DMS53 (cell line): ENCODE results near the gene ATP4B.
A peak's percentile ranks its signal among the peaks of the same experiment; 100 is the strongest.

Source experiments
- DNase-seq: peaks from one replicate; lab custom pipeline; 2025; lab: John Stamatoyannopoulos, UW

Gene ATP4B

DNA sequence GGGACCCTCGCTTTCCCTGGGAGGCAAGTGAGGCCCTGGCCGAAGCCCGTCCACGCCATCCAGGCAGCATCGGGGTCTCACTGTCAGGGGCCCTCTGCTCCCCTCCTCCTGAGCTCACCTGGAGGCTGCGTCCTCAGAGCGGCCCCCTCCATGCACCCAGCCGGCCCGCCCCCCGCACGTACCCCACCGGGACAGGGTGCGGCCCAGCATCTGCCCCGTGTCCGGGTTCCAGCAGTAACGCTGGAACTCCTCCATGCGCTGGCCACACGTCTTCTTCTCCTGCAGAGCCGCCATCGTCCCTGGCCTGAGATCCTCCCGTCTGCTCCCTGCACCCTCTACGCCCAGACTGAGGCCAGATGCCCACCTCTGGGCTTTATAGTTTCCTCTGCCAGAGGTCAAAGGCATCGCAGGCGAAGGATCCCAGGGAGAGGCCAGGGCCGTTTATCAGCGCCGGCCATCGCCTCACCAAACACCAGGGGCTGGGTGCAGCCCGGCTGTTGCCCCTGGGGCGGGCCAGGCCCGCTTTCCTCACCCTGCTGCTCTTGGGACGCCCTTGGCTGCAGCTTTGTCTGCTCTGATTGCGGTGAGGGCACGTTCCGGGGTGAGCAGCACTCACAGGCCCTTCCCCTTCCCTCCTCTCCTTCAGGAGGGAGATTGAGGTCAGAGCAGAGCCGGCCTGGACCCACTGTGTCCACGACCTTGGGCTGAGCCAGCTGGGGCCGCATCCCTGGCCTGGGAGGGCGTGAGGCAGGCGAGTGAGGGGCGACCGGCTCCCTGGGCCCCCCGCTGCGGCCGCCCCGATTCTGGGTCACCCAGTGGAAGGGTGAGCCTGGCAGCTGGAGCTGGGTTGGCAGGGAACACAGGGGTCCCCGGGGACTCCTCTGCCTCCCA, at the start of gene ATP4B:
ATP4B (minus strand) TSS at position 348 of the 891 bp plus-strand sequence; CDS start at position 294, 54 bp downstream.
- DNase-seq, result no peak

DNA sequence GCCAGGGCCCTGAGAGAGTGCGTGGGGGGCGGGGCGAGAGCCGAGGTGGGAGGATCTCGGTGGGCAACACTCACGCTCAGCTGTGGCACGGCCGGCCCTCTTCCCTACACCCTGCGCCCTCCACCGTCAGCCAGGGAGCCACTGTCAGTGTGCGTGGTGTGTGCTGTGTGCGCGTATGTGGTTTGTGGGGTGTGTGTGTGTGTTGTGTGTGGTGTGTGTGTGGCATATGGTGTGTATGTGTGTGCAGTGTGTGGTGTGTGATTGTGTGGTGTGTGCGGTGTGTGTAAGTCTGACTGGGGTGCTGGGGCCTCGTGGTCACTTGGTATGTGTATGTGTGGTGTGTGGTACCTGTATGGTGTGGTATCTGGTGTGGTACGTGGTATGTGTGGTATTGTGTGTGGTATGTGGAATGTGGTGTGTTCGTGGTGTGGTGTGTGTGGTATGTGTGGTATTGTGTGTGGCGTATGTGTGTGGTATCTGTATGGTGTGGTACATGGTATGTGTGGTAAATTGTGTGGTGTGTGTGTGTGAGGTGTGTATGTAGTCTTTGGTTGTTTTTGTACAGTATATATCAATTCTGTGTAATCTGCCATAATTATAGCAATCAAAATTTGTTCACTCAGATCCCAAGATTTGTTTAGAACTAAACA, 14.1 kb upstream of the ATP4B start:
- DNase-seq, result no peak

DNA sequence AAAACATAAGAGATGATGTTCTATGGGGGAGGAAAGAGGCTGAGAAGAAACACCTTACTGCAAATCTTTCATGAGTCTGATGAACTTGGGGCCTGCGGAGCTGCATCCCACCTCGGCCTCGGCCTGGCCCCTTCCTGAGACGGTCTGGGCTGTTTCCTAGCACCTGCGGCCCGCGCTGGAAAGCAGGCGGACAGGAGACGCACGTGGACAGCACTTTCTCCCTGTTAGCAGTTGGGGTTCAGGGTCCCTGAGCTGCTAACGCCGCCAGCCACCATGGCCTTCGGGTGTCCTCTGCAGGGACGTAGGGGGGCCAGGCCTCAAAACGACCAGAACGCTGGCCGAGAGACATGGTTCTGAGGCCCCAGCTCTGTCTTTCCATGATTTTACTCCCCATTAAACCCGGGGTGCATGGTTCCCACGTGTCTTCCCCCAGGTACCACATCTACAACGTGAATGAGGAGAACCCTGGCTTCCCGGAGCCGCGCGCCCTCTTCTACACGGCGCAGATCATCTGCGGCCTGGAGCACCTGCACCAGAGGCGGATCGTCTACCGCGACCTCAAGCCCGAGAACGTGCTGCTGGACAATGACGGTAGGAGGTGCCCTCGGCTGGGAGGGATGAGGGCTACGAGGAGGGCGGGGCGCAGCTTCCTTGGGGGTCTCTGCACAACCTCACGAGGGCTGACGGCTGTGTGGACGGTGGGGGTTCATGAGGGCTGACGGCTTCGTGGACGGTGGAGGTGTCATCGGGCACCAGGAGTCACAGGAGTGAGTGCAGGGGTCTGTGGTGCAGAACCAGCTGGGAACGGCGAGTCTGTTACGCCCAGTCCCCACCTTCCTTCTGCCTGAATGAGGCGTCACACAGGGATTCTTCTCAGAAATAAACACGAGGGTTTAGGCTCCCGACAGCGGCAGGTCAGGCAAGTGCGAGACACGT, 13.3 kb upstream of the ATP4B start:
- no peak for DNase-seq

DNA sequence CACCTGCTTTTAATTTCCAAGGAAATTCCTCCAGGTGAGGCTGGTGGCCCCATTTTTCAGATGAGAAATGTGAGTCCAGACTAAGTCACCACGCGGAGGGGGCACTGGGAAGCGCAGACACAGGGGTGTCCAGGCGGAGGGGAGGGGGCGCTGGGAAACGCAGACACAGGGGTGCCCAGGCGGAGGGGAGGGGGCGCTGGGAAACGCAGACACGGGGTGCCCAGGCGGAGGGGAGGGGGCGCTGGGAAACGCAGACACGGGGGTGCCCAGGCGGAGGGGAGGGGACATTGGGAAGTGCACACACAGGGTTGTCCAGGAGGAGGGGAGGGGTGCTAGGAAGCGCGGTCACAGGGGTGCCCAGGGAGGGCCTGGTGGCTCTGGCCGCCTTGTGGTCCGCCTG, 12.5 kb upstream of the ATP4B start:
- DNase-seq, result no peak

DNA sequence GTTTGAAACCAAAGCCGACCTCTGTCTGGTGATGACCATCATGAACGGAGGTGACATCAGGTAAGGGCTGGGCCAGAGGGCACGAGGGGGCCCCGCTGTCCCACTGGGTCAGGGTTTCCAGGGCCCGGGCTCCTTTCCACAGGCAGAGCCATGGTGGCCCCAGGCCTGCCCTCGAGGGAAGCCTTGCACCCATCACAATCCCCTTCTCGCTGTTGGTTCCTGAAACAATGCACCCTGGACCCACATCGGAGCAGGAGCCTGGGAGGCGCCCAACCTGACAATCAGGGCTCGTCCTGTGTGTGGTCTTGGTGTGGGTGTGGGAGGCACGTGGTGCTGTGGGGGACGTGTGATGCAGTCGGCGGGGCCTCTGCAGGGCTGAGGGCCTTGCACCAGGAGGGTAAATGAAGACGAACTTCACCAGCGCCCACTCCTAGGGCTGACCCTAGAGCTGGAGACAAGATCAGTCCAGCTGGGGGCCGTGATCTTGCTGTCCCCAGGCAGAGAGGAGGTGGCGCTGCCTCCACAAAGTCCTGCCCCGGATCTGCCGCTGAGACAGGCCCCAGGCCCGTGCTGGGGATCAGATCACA, 11.8 kb upstream of the ATP4B start:
- no peak for DNase-seq

DNA sequence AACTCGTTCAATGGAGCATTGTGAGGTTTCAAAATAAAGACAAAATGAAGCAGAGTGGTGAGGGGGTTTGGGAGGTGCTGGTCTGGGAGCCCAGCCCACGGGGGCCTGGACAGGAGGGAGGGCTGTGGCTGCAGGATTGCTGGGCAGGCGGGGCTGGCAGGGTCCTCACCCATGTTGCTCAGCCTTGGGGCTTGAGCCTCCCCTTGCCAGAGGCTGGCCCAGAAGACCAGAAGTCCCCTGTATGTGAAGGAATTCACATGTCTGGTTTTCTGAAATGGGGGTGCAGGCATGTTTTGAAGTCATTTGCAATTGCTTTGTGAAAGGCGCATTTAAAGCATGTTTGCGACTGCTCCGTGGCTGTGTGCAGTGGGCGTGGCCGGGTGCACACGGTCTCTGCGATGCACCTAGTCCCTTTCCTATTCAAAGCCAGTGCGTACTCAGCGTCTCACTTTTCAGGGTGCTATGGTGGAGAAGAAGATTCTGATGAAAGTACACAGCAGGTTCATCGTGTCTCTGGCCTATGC, 11.3 kb upstream of the ATP4B start:
- no peak for DNase-seq

DNA sequence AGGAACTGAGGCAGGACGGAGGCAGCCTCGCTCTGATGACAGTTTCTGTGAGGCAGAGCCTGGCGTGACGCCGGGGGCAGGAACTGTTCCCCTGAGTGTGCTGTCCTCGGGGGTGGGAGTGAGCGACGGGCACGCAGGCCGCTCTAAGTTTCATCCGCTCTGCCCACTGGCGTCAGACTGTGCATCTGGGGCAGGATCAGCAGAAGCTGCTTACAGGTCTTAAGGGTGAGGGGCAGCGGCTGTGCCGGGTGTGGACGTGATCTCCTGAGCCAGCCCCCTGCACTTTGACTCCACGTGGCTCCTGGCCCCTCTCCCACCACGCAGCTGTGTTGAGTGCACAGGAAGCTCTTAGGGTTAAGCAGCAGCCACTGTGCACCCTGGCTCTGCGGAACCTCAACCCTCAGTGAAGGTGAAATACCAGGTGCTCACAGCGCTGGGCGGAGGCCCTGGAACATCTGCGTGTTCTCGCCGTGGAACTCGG, 10.5 kb upstream of the ATP4B start:
- no peak for DNase-seq

DNA sequence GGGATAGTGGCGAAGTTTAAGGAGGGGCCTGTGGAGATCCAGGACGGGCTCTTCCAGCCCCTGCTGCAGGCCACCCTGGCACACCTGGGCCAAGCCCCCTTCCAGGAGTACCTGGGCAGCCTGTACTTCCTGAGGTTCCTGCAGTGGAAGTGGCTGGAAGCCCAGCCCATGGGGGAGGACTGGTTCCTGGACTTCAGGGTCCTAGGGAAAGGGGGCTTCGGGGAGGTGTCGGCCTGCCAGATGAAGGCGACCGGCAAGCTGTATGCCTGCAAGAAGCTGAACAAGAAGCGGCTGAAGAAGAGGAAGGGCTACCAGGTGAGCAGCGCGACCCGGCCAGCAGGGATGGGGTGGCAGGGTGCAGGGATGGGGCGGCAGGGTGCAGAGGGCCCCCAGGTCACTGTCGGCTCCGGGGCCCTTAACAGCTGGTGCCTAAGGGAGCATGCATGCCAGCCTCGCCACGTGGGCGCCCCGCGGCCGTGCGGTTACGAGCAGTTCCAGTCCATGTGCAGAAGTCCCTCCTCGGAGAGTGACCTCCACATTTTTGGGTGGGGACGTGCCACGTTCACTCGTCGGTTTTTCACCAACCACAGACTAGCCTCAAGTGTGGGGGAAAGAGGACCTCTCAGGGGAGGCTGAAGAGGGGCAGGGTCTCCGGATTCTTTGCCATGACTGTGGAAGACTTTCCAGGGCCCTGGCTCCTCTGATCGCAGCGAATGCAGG, 9.9 kb upstream of the ATP4B start:
- no peak for DNase-seq

DNA sequence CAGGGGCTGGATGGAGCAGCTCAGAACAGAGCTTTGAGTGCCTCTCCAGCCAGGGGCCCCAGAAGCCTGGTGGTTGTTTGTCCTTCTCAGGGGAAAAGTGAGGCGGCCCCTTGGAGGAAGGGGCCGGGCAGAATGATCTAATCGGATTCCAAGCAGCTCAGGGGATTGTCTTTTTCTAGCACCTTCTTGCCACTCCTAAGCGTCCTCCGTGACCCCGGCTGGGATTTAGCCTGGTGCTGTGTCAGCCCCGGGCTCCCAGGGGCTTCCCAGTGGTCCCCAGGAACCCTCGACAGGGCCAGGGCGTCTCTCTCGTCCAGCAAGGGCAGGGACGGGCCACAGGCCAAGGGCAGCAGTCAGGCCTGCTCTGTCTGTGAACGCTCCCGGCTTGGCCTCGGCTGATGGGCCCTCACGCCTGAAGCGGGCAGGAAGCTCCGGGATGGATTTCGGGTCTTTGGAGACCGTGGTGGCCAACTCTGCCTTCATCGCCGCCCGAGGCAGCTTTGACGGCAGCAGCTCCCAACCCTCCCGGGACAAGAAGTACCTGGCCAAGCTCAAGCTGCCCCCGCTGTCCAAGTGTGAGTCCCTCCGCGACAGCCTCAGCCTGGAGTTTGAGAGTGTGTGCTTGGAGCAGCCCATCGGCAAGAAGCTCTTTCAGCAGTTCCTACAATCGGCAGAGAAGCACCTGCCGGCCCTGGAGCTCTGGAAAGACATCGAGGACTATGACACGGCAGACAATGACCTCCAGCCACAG, 9.1 kb upstream of the ATP4B start, which contains the start of gene GRK1:
GRK1 (plus strand) TSS at position 269 of the 751 bp plus-strand sequence; CDS start at position 437, 168 bp downstream.
- DNase-seq, result no peak

DNA sequence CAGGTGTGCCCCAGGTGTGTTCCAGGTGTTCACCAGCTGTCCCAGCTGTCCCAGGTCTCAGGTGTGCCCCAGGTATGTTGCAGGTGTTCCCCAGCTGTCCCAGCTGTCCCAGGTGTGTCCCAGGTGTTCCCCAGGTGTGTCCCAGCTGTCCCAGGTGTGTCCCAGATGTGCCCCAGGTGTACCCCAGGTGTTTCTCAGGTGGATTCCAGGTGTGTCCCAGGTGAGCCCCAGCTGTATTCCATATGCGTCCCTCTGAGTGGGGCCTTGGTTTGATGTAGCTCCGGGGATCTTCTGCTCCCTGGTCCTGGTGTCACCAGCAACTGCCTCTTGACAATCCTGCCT, 8.3 kb upstream of the ATP4B start:
- DNase-seq, result peak; percentile 1

DNA sequence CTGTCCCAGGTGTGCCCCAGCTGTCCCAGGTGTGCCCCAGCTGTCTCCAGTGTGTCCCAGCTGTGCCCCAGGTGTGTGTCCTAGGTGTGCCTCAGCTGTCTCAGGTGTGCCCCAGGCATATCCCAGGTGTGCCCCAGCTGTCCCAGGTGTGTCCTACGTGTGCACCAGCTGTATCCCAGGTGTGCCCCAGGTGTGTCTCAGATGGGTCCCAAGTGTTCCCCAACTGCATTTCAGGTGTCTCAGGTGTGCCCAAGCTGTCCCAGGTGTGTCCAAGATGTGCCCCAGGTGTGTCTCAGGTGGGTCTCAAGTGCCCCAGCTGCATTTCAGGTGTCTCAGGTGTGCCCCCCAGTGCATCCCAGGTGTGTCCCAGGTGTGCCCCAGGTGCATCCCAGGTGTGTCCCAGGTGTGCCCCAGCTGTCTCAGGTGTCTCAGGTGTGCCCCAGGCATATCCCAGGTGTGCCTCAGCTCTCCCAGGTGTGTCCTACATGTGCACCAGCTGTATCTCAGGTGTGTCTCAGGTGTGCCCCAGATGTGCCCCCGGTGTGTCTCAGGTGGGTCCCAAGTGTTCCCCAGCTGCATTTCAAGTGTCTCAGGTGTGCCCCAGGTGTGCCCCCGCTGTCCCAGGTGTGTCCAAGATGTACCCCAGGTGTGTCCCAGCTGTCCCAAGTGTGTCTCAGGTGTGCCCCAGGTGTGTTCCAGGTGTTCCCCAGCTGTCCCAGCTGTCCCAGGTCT, 7.8 kb upstream of the ATP4B start:
- no peak for DNase-seq

DNA sequence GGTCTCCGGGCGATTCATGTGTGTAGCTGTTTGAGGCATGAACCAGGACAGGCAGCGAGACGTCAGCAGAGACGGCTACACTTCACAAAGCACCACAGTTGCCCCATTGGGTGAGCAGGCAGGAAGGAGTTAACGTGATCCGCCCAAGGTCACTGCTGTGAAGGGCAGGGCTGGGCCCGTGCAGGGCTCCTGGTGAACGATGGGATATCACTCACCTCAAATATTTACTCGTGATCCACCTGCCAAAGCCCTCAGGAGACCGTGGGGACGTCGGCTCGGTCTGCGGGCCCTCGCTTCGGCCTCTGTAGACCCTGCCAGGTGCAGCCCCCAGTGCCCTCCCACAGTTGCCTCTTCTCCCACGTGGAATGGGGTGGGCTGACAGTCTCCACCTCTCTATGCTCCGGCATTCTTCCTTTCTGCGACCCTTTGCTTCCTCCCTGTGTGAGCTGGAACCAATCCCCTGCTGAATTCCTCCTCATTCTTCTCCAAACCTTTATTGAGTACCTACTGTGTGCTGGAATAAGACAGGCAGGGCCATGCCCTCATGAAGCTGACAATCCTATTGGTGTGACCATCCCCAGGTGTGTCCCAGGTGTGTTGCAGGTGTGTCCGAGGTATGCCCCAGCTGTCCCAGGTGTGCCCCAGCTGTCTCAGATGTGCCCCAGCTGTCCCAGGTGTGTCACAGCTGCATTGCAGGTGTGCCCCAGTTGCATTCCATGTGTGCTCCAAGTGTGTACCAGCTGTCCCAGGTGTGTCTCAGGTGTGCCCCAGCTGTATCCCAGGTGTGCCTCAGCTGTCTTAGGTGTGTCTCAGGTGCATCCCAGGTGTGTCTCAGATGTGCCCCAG, 7.0 kb upstream of the ATP4B start:
- no peak for DNase-seq

DNA sequence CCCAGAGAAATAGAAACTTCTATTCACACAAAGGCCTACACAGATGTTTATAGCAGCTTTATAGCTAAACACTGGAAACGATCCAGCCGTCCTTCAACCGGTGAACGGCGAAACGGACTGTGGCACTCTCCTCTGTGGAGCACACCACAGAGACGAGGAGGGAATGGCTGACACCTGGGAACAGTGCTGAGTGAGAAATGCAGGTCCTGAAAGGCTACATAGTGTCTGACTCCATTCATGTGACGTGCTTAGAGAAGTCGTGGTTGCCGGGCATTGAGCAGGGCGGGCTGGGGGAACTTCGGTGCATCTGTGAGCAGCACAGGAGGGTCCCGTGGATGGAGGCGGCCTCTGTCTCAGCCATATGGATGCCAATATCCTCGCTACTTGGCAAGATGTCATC, 5.9 kb upstream of the ATP4B start:
- DNase-seq, result no peak

DNA sequence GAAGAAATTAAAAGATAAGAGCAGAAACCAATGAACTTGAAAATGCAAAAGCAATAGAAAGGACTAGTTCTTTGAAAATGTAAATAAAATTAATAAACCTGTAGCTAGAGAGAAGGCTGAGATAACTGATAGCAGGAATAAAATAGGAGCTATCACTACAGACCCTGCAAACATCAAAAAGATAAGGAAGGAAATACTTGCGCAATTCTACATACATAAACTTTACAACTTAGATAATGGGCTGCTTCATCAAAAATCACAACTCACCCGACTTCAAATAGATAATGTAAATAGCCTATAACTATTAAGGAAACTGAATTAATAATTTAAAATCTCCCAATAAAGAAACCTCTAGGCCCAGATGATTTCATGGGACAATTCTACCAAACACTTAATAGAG, 3.5 kb upstream of the ATP4B start:
- no peak for DNase-seq

DNA sequence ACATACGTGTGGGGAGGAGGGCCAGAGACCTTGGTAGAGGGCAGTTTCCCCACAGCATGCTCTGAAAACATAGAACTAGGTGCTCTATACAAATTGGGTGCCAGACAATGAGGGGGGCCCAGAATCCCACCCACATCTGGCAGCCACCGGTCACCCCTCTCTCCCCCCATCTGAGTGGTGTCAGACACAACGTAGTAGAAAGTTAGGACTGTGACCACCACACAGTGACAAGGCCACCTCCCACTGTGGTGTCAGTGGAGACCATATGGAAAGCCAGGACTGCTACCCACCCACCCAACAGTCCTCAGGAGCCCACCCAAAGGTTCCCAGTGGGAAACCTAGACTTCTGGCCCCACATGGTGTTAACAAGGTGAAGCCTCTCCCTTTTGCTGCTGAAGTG, 2.1 kb upstream of the ATP4B start:
- DNase-seq, result no peak

DNA sequence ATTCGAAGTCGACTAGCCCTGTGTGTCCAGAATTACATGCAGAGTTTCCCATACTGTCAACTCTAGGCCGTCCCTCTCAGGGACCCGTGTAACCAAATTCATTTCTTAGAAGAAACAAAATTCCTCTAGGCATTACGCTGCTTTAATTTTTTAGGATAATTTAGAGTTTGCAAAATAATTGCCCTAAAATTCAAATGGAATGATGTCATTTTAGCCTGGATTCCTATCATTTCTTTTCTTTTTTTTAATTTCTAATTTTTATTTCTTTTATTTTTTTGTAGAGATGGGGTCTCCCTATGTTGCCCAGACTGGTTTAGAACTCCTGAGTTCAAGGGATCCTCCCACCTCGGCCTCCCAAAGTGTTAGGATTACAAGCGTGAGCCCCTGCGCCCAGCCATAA, 1.3 kb upstream of the ATP4B start:
- DNase-seq, result no peak

DNA sequence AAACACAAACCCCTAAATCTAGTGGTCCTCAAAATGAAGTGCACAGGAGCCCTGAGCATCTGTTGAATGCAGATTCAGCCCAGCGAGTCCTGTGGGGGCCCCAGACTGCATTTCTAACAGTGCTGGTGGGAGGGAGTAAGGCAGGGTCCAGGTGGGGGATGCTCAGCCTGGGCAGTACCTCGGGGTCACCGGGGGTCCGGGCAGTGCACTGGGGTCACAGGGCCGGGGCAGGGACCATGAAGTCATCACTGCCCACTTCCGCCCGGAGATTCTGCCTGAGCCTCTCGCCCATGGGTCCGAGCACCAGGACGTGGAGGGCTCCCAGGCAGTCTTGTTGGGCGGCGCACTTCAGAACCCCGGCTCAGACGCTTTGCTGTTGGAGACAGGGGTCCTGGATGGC, 838 bp upstream of the ATP4B start:
- no peak for DNase-seq

DNA sequence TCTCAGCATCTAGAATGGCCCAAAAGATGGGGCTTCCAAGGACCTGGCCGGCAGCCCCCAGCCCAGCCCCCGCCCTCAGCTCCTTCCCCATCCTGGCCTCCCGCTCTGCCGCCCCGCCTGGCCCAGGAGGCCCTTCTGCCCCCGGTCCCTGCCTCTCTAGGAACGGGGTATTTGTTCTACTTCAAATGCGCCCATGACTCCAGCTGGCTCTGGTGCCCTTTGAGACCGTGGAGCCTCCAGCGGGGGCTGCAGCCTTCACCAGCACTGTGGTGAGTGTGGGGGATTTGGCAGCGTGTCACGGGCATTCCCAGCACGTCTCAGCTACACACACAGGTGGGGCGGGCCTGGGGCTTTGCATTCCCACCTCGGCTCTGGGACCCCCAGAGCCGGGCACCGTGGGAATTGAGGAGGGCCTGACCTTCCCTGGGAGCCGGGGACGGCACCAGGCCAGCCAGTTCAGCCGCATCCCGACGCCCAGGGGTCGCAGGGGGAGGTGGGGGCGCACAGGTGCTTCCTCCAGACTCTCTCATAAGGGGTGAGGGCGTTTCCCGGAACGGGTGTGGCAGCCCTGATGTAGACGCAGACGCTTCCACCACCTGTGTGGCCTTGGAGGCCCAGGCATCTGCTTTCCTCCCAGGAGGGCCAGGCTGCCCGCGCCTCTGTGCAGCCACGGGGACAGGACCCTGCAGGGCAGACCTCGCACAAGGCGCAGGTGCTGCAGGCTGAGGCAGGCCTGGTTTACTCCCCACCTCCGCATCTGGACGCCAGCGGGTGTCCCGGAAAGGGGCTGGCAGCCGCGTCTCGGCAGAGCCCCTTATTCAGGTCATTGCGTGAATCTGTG, 947 bp downstream of the ATP4B start:
- no peak for DNase-seq
